ENCODE results near the gene DEFB114.
A peak's percentile ranks its signal among the peaks of the same experiment; 100 is the strongest.

The DEFB114 gene

GRCh38 chr6:49934770-49935169, 29.2 kb downstream of the DEFB114 start:
- DNase-seq = no peak

GRCh38 chr6:49933526-49933925, 30.4 kb downstream of the DEFB114 start:
- DNase-seq = no peak

GRCh38 chr6:49929340-49929739, 34.6 kb downstream of the DEFB114 start:
- no peak for DNase-seq

DNA sequence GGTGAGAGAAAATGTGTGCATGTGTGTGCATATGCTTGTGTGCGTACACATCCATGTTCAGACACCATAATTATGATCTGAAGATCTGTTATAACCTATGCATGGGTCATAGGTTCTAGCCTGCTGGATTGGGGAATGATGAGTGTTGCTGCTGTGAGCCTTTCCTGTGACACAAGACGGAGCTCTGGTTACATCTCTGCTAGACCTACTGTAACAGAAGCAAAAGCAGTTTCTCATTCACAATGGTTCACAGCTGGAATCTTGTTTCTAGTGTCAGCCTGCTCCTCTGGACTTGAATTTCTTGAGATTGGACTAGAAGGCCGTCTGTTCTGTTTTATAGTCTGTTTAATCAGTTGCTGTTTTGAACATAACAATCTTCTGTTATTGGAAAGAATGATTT, 40.1 kb downstream of the DEFB114 start:
- no peak for DNase-seq

GRCh38 chr6:49919935-49920644, 43.9 kb downstream of the DEFB114 start:
- no peak for DNase-seq

DNA sequence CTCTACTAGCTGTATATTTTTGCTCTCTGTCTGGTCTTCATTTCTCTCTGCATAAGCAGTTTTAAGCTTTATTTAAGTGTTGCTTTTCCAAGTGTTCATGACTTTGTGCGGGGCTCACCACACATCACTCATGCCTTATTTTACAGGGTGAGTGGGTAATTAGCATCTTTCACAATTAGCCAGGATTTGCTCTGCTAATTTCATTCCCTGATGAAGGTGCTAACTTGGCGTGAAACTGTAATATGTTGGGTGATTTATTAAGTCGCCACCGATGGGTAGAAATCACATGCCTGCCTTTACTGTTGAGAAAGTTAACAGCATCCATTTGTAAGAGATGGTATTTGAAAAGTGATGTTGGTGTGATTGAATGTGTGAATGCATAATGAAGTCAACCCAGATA, 44.7 kb downstream of the DEFB114 start:
- DNase-seq = no peak

GRCh38 chr6:49918787-49919186, 45.2 kb downstream of the DEFB114 start:
- DNase-seq = no peak

DNA sequence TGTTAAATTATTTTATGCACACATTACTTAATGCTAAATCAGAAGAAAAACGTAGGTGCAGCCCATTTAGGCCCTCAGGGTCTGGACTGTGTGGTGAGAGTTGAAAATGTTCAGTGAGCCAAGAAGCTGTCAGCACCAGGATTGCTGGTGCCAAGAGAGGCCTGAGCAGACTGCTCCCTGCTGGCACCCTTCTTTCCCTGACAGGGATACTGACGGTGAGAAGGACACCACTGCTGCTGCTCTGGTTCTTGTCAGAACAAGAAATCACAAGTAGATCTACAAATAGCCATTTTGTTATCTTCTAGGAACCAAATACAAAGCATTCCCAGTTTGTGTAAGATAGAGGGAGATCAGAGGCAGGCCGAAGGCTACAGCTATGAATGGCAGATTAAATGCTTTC, 48.9 kb downstream of the DEFB114 start:
- peak; percentile 25 for DNase-seq

- DNase-seq = no peak
These were observed 50.2 kb downstream of the DEFB114 start for GRCh38 chr6:49913636-49914375.

DNA sequence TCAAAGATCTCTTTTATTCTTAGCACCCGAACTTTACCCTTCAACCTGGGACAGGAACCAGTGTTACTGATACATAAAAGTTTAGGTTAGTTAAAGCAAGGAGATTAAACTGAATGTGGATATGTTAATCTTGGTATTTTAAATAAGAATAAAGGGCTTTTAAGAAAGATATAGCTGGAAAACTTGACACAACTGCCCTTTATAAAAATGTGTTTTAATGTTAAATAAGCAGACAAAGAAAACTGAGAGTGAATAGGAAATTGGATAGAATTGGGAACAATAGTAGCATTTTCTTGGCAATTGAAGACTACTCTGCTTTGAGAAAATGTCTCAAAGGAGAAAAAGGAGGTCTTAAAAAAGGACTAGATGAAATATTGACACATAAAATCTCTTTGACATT, 51.8 kb downstream of the DEFB114 start:
- no peak for DNase-seq

- no peak for DNase-seq
These were observed 52.7 kb downstream of the DEFB114 start for GRCh38 chr6:49911252-49911651.

All from NCI-H1694 (cell line).